ENCODE results near the gene ADAMTSL2. TPM values are rescaled to one million over a fixed set of nuclear protein-coding genes. Genes with fewer than 3 reads are reported as not detected.

Gene ADAMTSL2
- total and polyA plus RNA-seq, 8 donors = 1.3 to 20.6 (median 2.6) TPM; not detected in 2

- no peak overlapping the region for H3K27ac ChIP-seq
- peaks cover 22 to 44% (median 42%) of the 10 kb centered on the region in 4 donors for H3K4me1 ChIP-seq
- H3K9me3 ChIP-seq = no peaks in the 10 kb centered on the region
- H3K4me3 ChIP-seq = no peak overlapping the region
- TF ChIP-seq POLR2AphosphoS5 (IDR thresholded peaks at IDR 0.05) = no peak
- no peak for TF ChIP-seq EP300 (IDR thresholded peaks at IDR 0.05)
- TF ChIP-seq POLR2A (IDR thresholded peaks at IDR 0.05) = no peak
- TF ChIP-seq CTCF (IDR thresholded peaks at IDR 0.05) = no peak
- peaks cover 0 to 40% (median 0%) of the 10 kb centered on the region in 3 donors for H3K27me3 ChIP-seq
- DNase-seq = no peak
- no peaks in the 10 kb centered on the region for H3K36me3 ChIP-seq
- 87 to 91% (median 89%) methylated on average over 24 to 27 of the region's 27 CpGs for WGBS, 5 donors
- intact Hi-C loops (cut with DNase I; ENCODE audit: low total_unique reads) = no loop called here
These were observed 23.5 kb upstream of the ADAMTSL2 start for GRCh38 chr9:133510926-133511505.

GRCh38 chr9:133511607-133512006 lies 22.9 kb upstream of the ADAMTSL2 start:
- peaks cover 18 to 38% (median 36%) of the 10 kb centered on the region in 4 donors for H3K4me1 ChIP-seq
- intact Hi-C loops (cut with DNase I; ENCODE audit: low total_unique reads) = no loop called here
- peaks cover 0 to 40% (median 0%) of the 10 kb centered on the region in 3 donors for H3K27me3 ChIP-seq
- H3K27ac ChIP-seq = no peak overlapping the region
- no peak for DNase-seq
- no peak overlapping the region for H3K4me3 ChIP-seq
- TF ChIP-seq EP300 (IDR thresholded peaks at IDR 0.05) = no peak
- no peaks in the 10 kb centered on the region for H3K9me3 ChIP-seq
- 79 to 89% (median 87%) methylated on average over 10 of the region's 10 CpGs for WGBS, 5 donors
- H3K36me3 ChIP-seq = no peaks in the 10 kb centered on the region

GRCh38 chr9:133512253-133513213 lies 22.0 kb upstream of the ADAMTSL2 start:
- intact Hi-C loops (cut with DNase I; ENCODE audit: low total_unique reads) = no loop called here
- no peak for TF ChIP-seq POLR2AphosphoS5 (IDR thresholded peaks at IDR 0.05)
- TF ChIP-seq POLR2A (IDR thresholded peaks at IDR 0.05) = no peak
- no peak for TF ChIP-seq EP300 (IDR thresholded peaks at IDR 0.05)
- TF ChIP-seq CTCF (IDR thresholded peaks at IDR 0.05) = no peak
- H3K9me3 ChIP-seq = no peaks in the 10 kb centered on the region
- peaks cover 0 to 30% (median 0%) of the 10 kb centered on the region in 3 donors for H3K27me3 ChIP-seq
- H3K4me3 ChIP-seq = no peak overlapping the region
- peaks cover 13 to 32% (median 31%) of the 10 kb centered on the region in 4 donors for H3K4me1 ChIP-seq
- H3K36me3 ChIP-seq = no peaks in the 10 kb centered on the region
- 78 to 92% (median 85%) methylated on average over 15 to 19 of the region's 19 CpGs for WGBS, 5 donors
- no peak overlapping the region for H3K27ac ChIP-seq
- DNase-seq = no peak

- intact Hi-C loops (cut with DNase I; ENCODE audit: low total_unique reads) = no loop called here
- peaks cover 0 to 22% (median 0%) of the 10 kb centered on the region in 3 donors for H3K27me3 ChIP-seq
- H3K9me3 ChIP-seq = no peaks in the 10 kb centered on the region
- peaks cover 13 to 32% (median 31%) of the 10 kb centered on the region in 4 donors for H3K4me1 ChIP-seq
- no peak for TF ChIP-seq POLR2AphosphoS5 (IDR thresholded peaks at IDR 0.05)
- TF ChIP-seq POLR2A (IDR thresholded peaks at IDR 0.05) = no peak
- TF ChIP-seq CTCF (IDR thresholded peaks at IDR 0.05) = no peak
- TF ChIP-seq EP300 (IDR thresholded peaks at IDR 0.05) = no peak
- no peak for DNase-seq
- 61 to 73% (median 68%) methylated on average over 19 to 28 of the region's 28 CpGs for whole genome bisulfite sequencing, 5 donors
- H3K27ac ChIP-seq = no peak overlapping the region
- no peak overlapping the region for H3K4me3 ChIP-seq
- no peaks in the 10 kb centered on the region for H3K36me3 ChIP-seq
These were observed 21.0 kb upstream of the ADAMTSL2 start for GRCh38 chr9:133513214-133514100.
